IMR-90 (cell line): ENCODE data around the gene SEMA4D. TPM values are rescaled to one million over a fixed set of nuclear protein-coding genes. Genes with fewer than 3 reads are reported as not detected.

Experiments used
- ATAC-seq: fragments of 200-7000 bp; cut with Tn5 transposase; 2 replicates; pipeline ENCODE4 v1.9.1; 2020; ENCODE audit warnings: low read depth, mild to moderate bottlenecking, moderate library complexity
- BruUV-seq: library from RNA; stranded (reverse); fragments of 400-500 nt; replicated peaks from 2 replicates; lab custom pipeline; 2021; lab: Mats Ljungman, UMichigan
- CTCF ChIA-PET: fragments of 300-600 bp; formaldehyde crosslinking; extraction: SDS; loops from one replicate; lab custom pipeline; 2021; ENCODE audit warnings: antibody characterized with exemption; lab: Yijun Ruan, JAX
- POLR2A ChIA-PET: fragments of 300-600 bp; sonication (Branson Sonifier 250); formaldehyde crosslinking; loops from one replicate; lab custom pipeline; 2022; ENCODE audit warnings: antibody characterized with exemption; ENCODE audit not compliant: unreplicated experiment; lab: Charles Lee
- DNase-seq: peaks from one replicate; pipeline ENCODE4 v3.0.0; 2013
- H2AFZ ChIP-seq: replicated peaks from 2 replicates; pipeline ENCODE3; 2013; ENCODE audit warnings: low read length, mild to moderate bottlenecking; ENCODE audit not compliant: poor library complexity
- H2AK5ac ChIP-seq: 2 replicates; pipeline ENCODE4 v1.6.1; 2013; ENCODE audit warnings: low read depth, low read length, inconsistent platforms
- H2AK9ac ChIP-seq: replicated peaks from 2 replicates; pipeline ENCODE3; 2013; ENCODE audit warnings: mild to moderate bottlenecking, low read depth, low read length, moderate library complexity; ENCODE audit not compliant: poor library complexity
- H2BK120ac ChIP-seq: 2 replicates; pipeline ENCODE4 v1.6.1; 2013; ENCODE audit warnings: low read depth, low read length, inconsistent platforms
- H2BK15ac ChIP-seq: 3 replicates; pipeline ENCODE4 v1.6.1; 2013; ENCODE audit warnings: low read depth, low read length, inconsistent platforms
- H2BK20ac ChIP-seq: 2 replicates; pipeline ENCODE4 v1.6.1; 2013; ENCODE audit warnings: low read depth, mild to moderate bottlenecking, inconsistent platforms, low read length, moderate library complexity
- H2BK5ac ChIP-seq: 2 replicates; pipeline ENCODE4 v1.6.1; 2013; ENCODE audit warnings: mild to moderate bottlenecking, low read depth, low read length, inconsistent platforms; ENCODE audit not compliant: poor library complexity, severe bottlenecking
- H3K14ac ChIP-seq: replicated peaks from 2 replicates; pipeline ENCODE4 v1.6.1; 2013; ENCODE audit warnings: low read depth, low read length, inconsistent platforms
- H3K18ac ChIP-seq: 2 replicates; pipeline ENCODE4 v1.6.1; 2013; ENCODE audit warnings: low read depth, low read length, control low read depth
- H3K23ac ChIP-seq: 2 replicates; pipeline ENCODE4 v1.6.1; 2013; ENCODE audit warnings: low read depth, low read length, inconsistent platforms
- H3K27ac ChIP-seq: 2 replicates; pipeline ENCODE4 v1.5.1; 2013; ENCODE audit warnings: mild to moderate bottlenecking, control low read depth, low read length; ENCODE audit not compliant: insufficient read depth
- H3K27me3 ChIP-seq: 2 replicates; pipeline ENCODE4 v1.6.1; 2013; ENCODE audit warnings: low read length; ENCODE audit not compliant: control insufficient read depth, insufficient read depth
- H3K36me3 ChIP-seq: 2 replicates; pipeline ENCODE4 v1.6.1; 2013; ENCODE audit warnings: low read length, mixed read lengths; ENCODE audit not compliant: control insufficient read depth, insufficient read depth
- H3K4ac ChIP-seq: 2 replicates; pipeline ENCODE4 v1.6.1; 2013; ENCODE audit warnings: low read depth, low read length, inconsistent platforms
- H3K4me1 ChIP-seq: 2 replicates; pipeline ENCODE4 v1.6.1; 2013; ENCODE audit warnings: low read length, mixed read lengths; ENCODE audit not compliant: control insufficient read depth, insufficient read depth
- H3K4me2 ChIP-seq: 2 replicates; pipeline ENCODE4 v1.6.1; 2013; ENCODE audit warnings: low read depth, mild to moderate bottlenecking, control low read depth, low read length, moderate library complexity
- H3K4me3 ChIP-seq: 2 replicates; pipeline ENCODE4 v1.5.1; 2013; ENCODE audit warnings: low read depth, mild to moderate bottlenecking, control low read depth, low read length, moderate library complexity; ENCODE audit not compliant: insufficient read depth
- H3K56ac ChIP-seq: 2 replicates; pipeline ENCODE4 v1.6.1; 2013; ENCODE audit warnings: low read length, inconsistent platforms; ENCODE audit not compliant: insufficient read depth; ENCODE audit errors: extremely low read depth
- H3K79me1 ChIP-seq, 2 experiments: 2 replicates each; pipeline ENCODE4 v1.6.1; 2013; ENCODE audit warnings: low read length in 2 of 2, inconsistent platforms in 1 of 2, low read depth in 1 of 2
- H3K9ac ChIP-seq: 2 replicates; pipeline ENCODE4 v1.6.1; 2013; ENCODE audit warnings: low read depth, low read length, control low read depth
- H3K9me1 ChIP-seq: 2 replicates; pipeline ENCODE4 v1.6.1; 2013; ENCODE audit warnings: low read length, inconsistent platforms; ENCODE audit not compliant: insufficient read depth
- H3K9me3 ChIP-seq: 2 replicates; pipeline ENCODE4 v1.6.1; 2013; ENCODE audit warnings: low read length; ENCODE audit not compliant: control insufficient read depth, insufficient read depth
- H4K20me1 ChIP-seq: 2 replicates; pipeline ENCODE4 v1.6.1; 2013; ENCODE audit warnings: low read length, inconsistent platforms; ENCODE audit not compliant: insufficient read depth
- H4K5ac ChIP-seq: 2 replicates; pipeline ENCODE4 v1.6.1; 2013; ENCODE audit warnings: mild to moderate bottlenecking, low read depth, low read length, control low read depth
- H4K8ac ChIP-seq, 2 experiments: 2 replicates each; pipeline ENCODE4 v1.6.1; 2013; ENCODE audit warnings: low read depth in 2 of 2, low read length in 2 of 2, control low read depth in 1 of 2, inconsistent platforms in 1 of 2
- H4K91ac ChIP-seq: 2 replicates; pipeline ENCODE4 v1.6.1; 2013; ENCODE audit warnings: low read depth, low read length, inconsistent platforms; ENCODE audit not compliant: insufficient read depth
- CEBPB ChIP-seq: IDR thresholded peaks from 2 replicates; pipeline ENCODE4 v1.6.1; 2012; ENCODE audit warnings: low read depth, low read length, improper control_type of control experiment
- MAFK ChIP-seq: IDR thresholded peaks from 2 replicates; pipeline ENCODE4 v1.6.1; 2012; ENCODE audit warnings: low read depth, low read length, improper control_type of control experiment
- NFE2L2 ChIP-seq: fragments of 150-350 bp; IDR thresholded peaks from 2 replicates; pipeline ENCODE4 v1.6.1; 2016; ENCODE audit warnings: low read depth, mild to moderate bottlenecking, low read length
- RFX5 ChIP-seq: IDR thresholded peaks from 2 replicates; pipeline ENCODE4 v1.8.0; 2012; ENCODE audit warnings: low read depth, mild to moderate bottlenecking, low read length, moderate library complexity
- WGBS, 2 experiments: methylation state at CpG; one replicate each; pipeline versions ENCODE4 v1.1.5 to v1.1.7; 2013; ENCODE audit warnings: missing lambda C conversion rate in 2 of 2; ENCODE audit not compliant: insufficient read length in 1 of 2; ENCODE audit errors: extremely low coverage in 2 of 2; 5-methylcytosine and 5-hydroxymethylcytosine counted together
- dilution Hi-C: fragments of 300-500 bp; cut with HindIII; formaldehyde crosslinking; loops from one replicate; pipeline ENCODE4 v1.14.3; 2018; ENCODE audit warnings: low sequenced_read_pairs; ENCODE audit not compliant: unreplicated experiment
- in situ Hi-C: fragments of 300-500 bp; cut with MboI; formaldehyde crosslinking; loops from 3 replicates; pipeline ENCODE4 v1.14.3; 2019; ENCODE audit warnings: low sequenced_read_pairs, inconsistent platforms, mixed read lengths
- intact Hi-C: fragments of 100-400 bp; cut with micrococcal nuclease; formaldehyde crosslinking; loops from 2 replicates; pipeline ENCODE4 v1.10.0; 2022
- polyA plus RNA-seq, 3 experiments: library from polyadenylated mRNA; depleted of rRNA; stranded (reverse); fragments of >200 nt; gene quantifications; 2 replicates each; pipeline ENCODE4 v1.2.3, GENCODE V29; 2012; ENCODE audit warnings: low replicate concordance in 1 of 3
- total RNA-seq: library from RNA; depleted of rRNA; stranded (reverse); fragments of >200 nt; gene quantifications from 2 replicates; pipeline ENCODE4 v1.2.3, GENCODE V29; 2012
- TF ChIP-seq, protein P1 (sequence below): fragments of 150-350 bp; IDR thresholded peaks from 2 replicates; pipeline ENCODE4 v1.6.1; 2017; ENCODE audit warnings: mild to moderate bottlenecking, antibody characterized with exemption, low read length, low read depth

Gene SEMA4D
- total and polyA plus RNA-seq, 2 of the 4 experiments (the other 2 are of a cell fraction), result 0.90 to 1.5 TPM

DNA sequence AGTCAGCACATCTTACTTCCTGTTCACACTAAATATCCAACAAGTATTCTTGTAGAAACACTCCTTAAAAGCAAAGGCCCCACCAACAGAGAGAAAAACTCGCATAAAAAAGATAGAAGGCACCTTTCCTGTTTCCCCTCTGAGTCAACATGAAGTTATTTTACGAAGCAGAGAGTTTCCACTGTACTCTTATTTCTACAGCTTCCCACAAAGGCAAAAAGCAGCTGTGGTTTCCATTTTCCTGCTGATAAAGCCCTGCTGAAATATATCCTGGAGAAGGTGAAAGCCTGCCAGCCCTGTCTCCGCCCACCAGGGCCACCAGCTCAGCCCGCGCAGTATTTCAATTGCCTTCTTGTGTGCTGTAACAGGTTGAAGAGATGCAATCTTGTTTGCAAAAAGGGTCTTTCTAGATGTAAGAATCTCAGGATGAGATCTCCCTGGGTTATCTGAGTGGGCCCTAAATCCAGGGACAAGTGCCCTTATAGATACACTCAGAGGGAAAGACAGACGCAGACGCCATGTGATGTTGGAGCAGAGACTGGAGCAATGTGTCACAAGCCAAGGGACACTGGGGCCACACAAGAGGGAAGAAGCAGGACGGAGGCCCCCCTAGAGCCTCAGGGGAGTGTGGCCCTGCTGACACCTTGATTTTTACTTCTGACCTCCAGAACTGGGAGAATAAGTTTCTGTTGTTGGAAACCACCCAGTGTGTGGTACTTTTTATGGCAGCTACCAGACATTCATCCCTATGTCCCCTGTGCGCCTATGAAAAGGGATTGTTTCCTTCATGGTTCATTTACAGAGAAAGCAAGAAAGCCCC lies 19.9 kb downstream of the SEMA4D start:
- peak overlapping the region; percentile 25; the same call in 1 of the 2 replicates for H3K18ac ChIP-seq
- no peaks in the 10 kb centered on the region for H3K27me3 ChIP-seq
- no TSS peak for BruUV-seq
- no peak overlapping the region for H3K23ac ChIP-seq
- peaks cover 25% of the 10 kb centered on the region for H3K4me1 ChIP-seq
- peak overlapping the region; percentile 17; the same call in 1 of the 2 replicates for H4K5ac ChIP-seq
- H2BK15ac ChIP-seq, result no peak overlapping the region
- peaks cover 0 to 7% of the 10 kb centered on the region in 2 experiments; a peak in 2 of 4 replicates for H3K79me1 ChIP-seq
- in situ Hi-C loops (no loop called here), dilution Hi-C loops (no loop called here), intact Hi-C loops (no loop called here)
- H3K9me3 ChIP-seq, result no peaks in the 10 kb centered on the region
- H3K4ac ChIP-seq, result no peak overlapping the region
- H2AK9ac ChIP-seq, result no peak overlapping the region
- H2BK5ac ChIP-seq, result no peak overlapping the region
- no peak overlapping the region for H3K4me3 ChIP-seq
- no peak overlapping the region for H3K9ac ChIP-seq
- no peak overlapping the region for H3K4me2 ChIP-seq
- CTCF ChIA-PET, result interaction anchor here (0.6 kb wide), 1 partner anchor 208 kb away, joined by 3 read pairs; no protein-coding TSS in a partner anchor
- no peak overlapping the region for H3K56ac ChIP-seq
- H2AFZ ChIP-seq, result no peak overlapping the region
- no peak overlapping the region for H3K14ac ChIP-seq
- POLR2A ChIA-PET, result no interaction called here
- peak; percentile 46 for DNase-seq
- peaks cover 16% of the 10 kb centered on the region for H3K9me1 ChIP-seq
- WGBS, 2 experiments, result 86% methylated on average over 4 of the region's 9 CpGs; no CpG with 5 or more reads in 1 of the 2 experiments
- H3K27ac ChIP-seq, result peak overlapping the region; percentile 46; the same call in 1 of the 2 replicates
- peaks cover 3% of the 10 kb centered on the region; the same call in 1 of the 2 replicates for H3K36me3 ChIP-seq
- H4K8ac ChIP-seq, result peak overlapping the region in 1 of 2 experiments; percentile 65; a peak in 2 of 4 replicates
- no peak for TF ChIP-seq NFE2L2
- TF ChIP-seq, protein P1, sequence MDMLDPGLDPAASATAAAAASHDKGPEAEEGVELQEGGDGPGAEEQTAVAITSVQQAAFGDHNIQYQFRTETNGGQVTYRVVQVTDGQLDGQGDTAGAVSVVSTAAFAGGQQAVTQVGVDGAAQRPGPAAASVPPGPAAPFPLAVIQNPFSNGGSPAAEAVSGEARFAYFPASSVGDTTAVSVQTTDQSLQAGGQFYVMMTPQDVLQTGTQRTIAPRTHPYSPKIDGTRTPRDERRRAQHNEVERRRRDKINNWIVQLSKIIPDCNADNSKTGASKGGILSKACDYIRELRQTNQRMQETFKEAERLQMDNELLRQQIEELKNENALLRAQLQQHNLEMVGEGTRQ, result no peak
- no peak for TF ChIP-seq RFX5
- no peak for TF ChIP-seq CEBPB
- TF ChIP-seq MAFK, result no peak
- no peak overlapping the region; the same call in 1 of the 2 replicates for H2BK120ac ChIP-seq
- H2AK5ac ChIP-seq, result 0 out of 2 replicates have a peak overlapping the region, but pooled peaks have one; percentile 38
- H4K91ac ChIP-seq, result no peak overlapping the region
- peak; percentile 15 for ATAC-seq
- H2BK20ac ChIP-seq, result no peak overlapping the region
- no peaks in the 10 kb centered on the region for H4K20me1 ChIP-seq
